ENCODE data around the gene KCNT2.

DNA sequence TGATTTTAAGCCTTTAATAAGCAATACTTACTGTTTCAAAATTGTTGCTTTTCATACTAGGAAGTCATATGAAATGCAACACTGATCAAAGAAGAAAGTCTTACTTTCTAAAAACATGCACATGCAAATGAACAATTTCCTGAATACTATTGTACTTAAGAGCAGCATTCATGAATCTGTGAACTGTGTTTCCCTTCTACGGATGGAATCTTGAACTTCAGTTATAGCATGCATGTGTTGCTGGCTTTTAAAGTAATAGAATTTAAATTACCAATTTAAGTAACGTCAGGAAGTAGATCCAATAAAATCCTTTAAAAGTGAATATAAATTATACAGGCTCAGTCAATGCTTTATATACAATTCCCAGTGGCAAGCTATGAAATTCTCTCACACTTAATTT, 348.9 kb downstream of the KCNT2 start:
- TF ChIP-seq, protein P1, sequence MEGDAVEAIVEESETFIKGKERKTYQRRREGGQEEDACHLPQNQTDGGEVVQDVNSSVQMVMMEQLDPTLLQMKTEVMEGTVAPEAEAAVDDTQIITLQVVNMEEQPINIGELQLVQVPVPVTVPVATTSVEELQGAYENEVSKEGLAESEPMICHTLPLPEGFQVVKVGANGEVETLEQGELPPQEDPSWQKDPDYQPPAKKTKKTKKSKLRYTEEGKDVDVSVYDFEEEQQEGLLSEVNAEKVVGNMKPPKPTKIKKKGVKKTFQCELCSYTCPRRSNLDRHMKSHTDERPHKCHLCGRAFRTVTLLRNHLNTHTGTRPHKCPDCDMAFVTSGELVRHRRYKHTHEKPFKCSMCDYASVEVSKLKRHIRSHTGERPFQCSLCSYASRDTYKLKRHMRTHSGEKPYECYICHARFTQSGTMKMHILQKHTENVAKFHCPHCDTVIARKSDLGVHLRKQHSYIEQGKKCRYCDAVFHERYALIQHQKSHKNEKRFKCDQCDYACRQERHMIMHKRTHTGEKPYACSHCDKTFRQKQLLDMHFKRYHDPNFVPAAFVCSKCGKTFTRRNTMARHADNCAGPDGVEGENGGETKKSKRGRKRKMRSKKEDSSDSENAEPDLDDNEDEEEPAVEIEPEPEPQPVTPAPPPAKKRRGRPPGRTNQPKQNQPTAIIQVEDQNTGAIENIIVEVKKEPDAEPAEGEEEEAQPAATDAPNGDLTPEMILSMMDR (IDR thresholded peaks at IDR 0.05; ENCODE audit: low read depth, low read length, poor library complexity, severe bottlenecking), result no peak
- no peak for TF ChIP-seq EZH2phosphoT487 (IDR thresholded peaks at IDR 0.05; ENCODE audit: borderline replicate concordance, low read length)

All from DOHH2 (cell line).